GM12891 (cell line): ENCODE data around the gene CASP9.
"Not testable (repeated sequence)": the region's sequence is repeated elsewhere in the genome, so short reads cannot be mapped to it uniquely, and the experiment has no call there.

Experiments used
- PAX5 ChIP-seq: IDR thresholded peaks from 2 replicates; pipeline ENCODE4 v1.6.1; 2011; ENCODE audit warnings: low read length, moderate library complexity, mild to moderate bottlenecking; ENCODE audit not compliant: insufficient read depth, severe bottlenecking
- POLR2A ChIP-seq: IDR thresholded peaks from 2 replicates; pipeline ENCODE4 v1.6.1; 2011; ENCODE audit warnings: low read depth, low read length, control low read depth
- POLR2AphosphoS5 ChIP-seq: IDR thresholded peaks from 2 replicates; pipeline ENCODE4 v1.6.1; 2011; ENCODE audit warnings: low read depth, low read length, control low read depth
- SPI1 ChIP-seq: IDR thresholded peaks from 2 replicates; pipeline ENCODE4 v1.6.1; 2011; ENCODE audit warnings: low read depth, low read length, control low read depth
- TAF1 ChIP-seq: IDR thresholded peaks from 2 replicates; pipeline ENCODE4 v1.6.1; 2011; ENCODE audit warnings: low read depth, low read length, control low read depth

DNA sequence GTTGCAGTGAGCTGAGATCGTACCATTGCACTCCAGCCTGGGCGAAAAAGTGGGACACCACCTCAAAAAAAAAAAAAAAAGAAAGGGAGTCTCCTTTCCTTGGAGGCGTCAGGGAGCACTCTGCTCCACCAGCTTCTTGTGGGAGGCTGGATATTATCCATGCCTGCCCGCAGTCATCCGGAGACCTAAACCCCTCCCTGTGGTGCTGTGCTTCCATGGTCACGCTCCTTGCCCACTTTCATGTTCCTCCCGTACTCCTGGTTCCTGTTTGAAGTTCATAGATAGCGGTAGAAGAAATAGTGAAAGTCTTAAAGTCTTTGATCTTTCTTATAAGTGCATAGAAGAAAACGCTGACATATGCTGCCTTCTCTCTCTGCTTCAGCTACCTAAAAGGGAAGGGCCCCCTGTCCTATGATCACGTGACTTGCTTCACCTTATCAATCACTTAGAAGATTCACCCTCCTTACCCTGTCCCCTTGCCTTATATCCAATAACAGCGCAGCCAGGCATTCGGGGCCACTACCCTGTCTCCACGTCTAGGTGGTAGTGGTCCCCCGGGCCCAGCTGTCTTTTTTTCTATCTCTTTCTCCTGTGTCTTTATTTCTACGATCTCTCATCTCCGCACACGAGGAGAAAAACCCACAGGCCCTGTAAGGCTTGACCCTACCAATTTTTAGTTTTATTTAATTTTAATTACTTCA, 2.7 kb downstream of the CASP9 start:
- not testable (repeated sequence) for TF ChIP-seq POLR2A, POLR2AphosphoS5, PAX5, TAF1, SPI1
